Measurements from ENCODE around the gene LONRF2.

LONRF2 gene

GRCh38 chr2:100256416-100256815, 65.9 kb downstream of the LONRF2 start:
- in situ Hi-C loops (cut with HindIII; ENCODE audit: low sequenced_read_pairs) = no loop called here

DNA sequence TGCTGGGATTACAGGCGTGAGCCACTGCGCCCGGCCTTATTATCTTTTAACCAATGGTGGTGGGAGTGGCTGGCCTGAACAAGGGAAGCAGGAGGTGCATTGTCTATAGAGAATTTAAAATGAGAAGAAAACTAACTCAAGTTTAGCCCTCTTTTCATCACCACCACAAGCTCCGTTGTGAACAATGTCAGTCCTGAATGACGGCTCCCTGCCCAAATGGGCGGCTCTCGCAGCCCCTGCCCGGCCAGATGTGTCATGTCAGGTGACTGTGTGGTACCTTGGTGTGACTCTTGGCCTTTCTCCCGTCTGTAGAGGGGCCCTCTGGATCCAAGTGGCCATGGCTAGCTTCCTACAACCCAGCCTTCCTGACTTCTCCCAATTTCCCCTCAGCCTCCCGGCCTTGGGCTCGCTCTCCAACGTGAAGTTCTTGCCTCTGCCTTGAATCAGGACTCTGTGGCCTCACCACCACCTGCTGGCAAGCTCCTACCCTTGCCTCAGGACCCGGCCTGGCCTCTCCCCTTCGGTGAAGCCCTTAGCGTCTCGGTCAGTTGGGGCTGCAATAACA, 67.6 kb downstream of the LONRF2 start:
- in situ Hi-C loops (cut with HindIII; ENCODE audit: low sequenced_read_pairs) = no loop called here

DNA sequence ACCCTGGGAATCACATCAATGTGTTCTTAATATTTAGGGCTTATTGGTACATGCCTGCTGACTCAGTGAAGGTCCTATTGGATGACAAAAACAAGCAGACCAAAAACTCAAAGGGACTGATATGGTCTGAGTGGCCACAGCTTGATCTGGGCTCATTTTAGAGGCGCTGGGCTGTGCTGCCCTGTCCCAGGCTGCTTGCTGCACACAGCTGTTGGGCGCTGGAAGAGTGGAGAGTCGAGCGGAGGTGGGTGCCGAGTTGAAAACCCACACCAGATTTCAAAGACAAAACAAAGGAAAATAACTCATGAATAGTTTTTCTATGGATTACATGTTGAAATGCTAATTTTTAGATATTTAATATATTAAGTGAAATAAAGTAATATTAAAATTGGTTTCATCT, 68.5 kb downstream of the LONRF2 start:
- in situ Hi-C loops (cut with HindIII; ENCODE audit: low sequenced_read_pairs) = no loop called here

DNA sequence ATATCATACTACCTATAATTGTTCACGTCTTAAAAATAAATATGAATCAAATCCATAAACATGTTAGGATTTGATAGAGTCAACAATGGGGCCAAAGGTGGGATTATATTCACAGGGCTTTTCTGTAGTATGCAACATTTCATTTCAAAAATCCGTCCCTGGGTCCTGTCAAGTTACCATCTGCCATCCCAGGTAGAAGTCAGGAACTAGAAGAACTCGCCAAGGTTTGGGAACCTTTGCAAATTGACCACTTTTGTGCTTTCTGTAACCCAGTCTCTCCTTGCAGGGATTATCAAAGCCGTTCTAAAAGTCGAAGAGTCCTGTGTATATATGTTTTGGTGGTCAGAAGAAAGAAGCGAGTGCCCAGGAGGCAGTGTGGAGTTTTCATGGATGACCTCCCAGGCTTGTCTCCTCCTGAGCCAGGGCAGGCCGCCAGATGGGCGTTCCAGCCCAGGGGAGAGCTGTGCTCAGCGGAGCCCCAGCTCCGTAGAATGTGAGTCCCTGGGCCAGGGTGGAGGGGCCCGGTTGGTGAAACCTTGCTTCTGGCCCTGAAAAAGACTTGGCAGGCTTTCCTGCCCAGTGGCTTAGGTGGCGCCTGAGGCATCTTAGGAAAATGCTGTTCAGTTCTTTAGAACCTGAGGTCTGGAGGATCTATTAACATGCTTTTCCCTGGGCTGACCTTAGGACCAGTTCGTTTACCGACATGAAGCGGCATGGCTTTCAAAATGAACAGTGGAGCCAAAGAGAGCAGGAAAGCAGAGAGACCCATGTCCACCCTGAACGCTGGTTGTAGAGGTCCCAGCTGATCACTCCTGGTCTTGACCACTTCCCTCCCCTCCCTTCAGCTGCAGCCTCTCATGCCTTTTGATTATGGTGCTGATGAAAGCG, 69.2 kb downstream of the LONRF2 start:
- in situ Hi-C loops (cut with HindIII; ENCODE audit: low sequenced_read_pairs) = no loop called here

GRCh38 chr2:100250645-100251044, 71.7 kb downstream of the LONRF2 start:
- in situ Hi-C loops (cut with HindIII; ENCODE audit: low sequenced_read_pairs) = no loop called here

- in situ Hi-C loops (cut with HindIII; ENCODE audit: low sequenced_read_pairs) = loop anchor here (25.0 kb wide), 1 partner anchor 662 kb away; no protein-coding TSS in a partner anchor
These were observed 73.3 kb downstream of the LONRF2 start for GRCh38 chr2:100248971-100249370.

DNA sequence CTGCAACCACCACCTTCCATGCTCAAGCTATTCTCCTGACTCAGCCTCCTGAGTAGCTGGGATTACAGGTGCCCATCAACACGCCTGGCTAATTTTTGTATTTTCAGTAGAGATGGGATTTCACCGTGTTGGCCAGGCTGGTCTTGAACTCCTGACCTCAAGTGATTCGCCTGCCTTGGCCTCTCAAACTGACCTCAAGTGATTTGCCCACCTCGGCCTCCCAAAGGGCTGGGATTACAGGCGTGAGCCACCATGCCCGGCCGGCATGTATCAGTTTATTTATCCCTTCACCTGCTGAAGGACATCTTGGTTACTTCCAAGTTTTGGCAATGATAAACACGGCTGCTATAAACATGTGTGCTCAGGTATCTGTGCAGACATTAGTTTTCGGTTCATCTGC, 73.7 kb downstream of the LONRF2 start:
- in situ Hi-C loops (cut with HindIII; ENCODE audit: low sequenced_read_pairs) = loop anchor here (25.0 kb wide), 1 partner anchor 661 kb away; no protein-coding TSS in a partner anchor

DNA sequence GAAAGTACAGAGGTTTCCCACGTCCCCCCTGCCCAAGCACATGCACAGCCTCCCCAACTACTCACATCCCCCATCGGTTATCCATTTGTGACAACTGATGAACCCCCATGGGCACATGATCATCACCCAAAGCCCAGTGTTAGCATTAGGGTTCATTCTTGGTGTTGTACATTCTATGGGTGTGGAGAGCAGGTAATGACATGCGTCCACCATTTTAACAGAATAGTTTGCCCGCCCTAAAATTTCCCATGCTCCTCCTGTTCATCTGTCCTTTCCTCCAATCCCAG, 74.3 kb downstream of the LONRF2 start:
- in situ Hi-C loops (cut with HindIII; ENCODE audit: low sequenced_read_pairs) = loop anchor here (25.0 kb wide), 1 partner anchor 661 kb away; no protein-coding TSS in a partner anchor

GRCh38 chr2:100247256-100248043, 74.9 kb downstream of the LONRF2 start:
- in situ Hi-C loops (cut with HindIII; ENCODE audit: low sequenced_read_pairs) = loop anchor here (25.0 kb wide), 1 partner anchor 660 kb away; no protein-coding TSS in a partner anchor

- in situ Hi-C loops (cut with HindIII; ENCODE audit: low sequenced_read_pairs) = loop anchor here (25.0 kb wide), 1 partner anchor 659 kb away; no protein-coding TSS in a partner anchor
These were observed 75.8 kb downstream of the LONRF2 start for GRCh38 chr2:100246163-100247145.

DNA sequence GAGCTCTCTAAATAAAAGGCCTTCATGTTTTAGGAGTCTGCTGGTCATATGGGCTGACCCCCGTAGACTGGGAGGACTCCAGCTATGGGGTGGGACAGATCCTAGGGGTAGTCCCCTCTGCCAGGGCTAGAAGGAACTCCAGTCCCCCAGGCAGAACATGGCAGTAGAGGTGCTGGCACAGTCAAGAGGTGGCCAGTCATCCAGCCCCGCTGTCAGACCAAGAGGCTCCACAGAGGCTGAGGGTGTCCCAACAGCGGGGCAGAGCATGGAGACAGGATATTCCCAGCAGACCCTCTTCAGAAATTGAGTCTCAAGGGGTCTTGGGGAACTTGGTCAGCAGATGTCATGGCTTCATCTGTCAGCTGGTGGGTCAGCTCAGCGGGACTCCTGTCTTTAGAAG, 76.6 kb downstream of the LONRF2 start:
- in situ Hi-C loops (cut with HindIII; ENCODE audit: low sequenced_read_pairs) = loop anchor here (25.0 kb wide), 1 partner anchor 658 kb away; no protein-coding TSS in a partner anchor

- in situ Hi-C loops (cut with HindIII; ENCODE audit: low sequenced_read_pairs) = loop anchor here (25.0 kb wide), 1 partner anchor 658 kb away; no protein-coding TSS in a partner anchor
These were observed 77.3 kb downstream of the LONRF2 start for GRCh38 chr2:100244881-100245605.

- in situ Hi-C loops (cut with HindIII; ENCODE audit: low sequenced_read_pairs) = loop anchor here (25.0 kb wide), 1 partner anchor 656 kb away; no protein-coding TSS in a partner anchor
These were observed 78.7 kb downstream of the LONRF2 start for GRCh38 chr2:100243631-100244030.

- in situ Hi-C loops (cut with HindIII; ENCODE audit: low sequenced_read_pairs) = loop anchor here (25.0 kb wide), 1 partner anchor 656 kb away; no protein-coding TSS in a partner anchor
These were observed 79.2 kb downstream of the LONRF2 start for GRCh38 chr2:100242891-100243619.

- in situ Hi-C loops (cut with HindIII; ENCODE audit: low sequenced_read_pairs) = loop anchor here (25.0 kb wide), 1 partner anchor 655 kb away; no protein-coding TSS in a partner anchor
These were observed 79.8 kb downstream of the LONRF2 start for GRCh38 chr2:100242476-100242875.

GRCh38 chr2:100241236-100241635, 81.1 kb downstream of the LONRF2 start:
- in situ Hi-C loops (cut with HindIII; ENCODE audit: low sequenced_read_pairs) = loop anchor here (25.0 kb wide), 1 partner anchor 654 kb away; no protein-coding TSS in a partner anchor

DNA sequence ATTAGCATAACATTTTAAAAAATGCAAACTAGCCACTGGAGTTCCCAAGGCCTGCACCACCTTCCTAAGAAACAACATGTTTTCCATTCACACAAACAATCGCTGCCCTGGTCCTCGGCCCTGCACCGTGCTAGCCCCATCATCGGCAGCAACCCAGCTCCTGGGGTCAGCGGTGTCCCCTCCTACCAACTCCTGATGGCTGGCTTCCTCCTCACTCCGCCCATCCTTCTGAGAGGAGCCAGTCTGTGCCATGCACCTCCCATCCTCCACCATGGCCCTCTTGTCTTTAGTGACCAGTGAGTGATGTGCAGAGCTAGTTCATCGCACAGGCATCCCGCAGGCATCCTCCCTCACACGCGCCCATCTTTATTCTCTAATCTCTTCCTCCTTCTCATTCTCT, 81.9 kb downstream of the LONRF2 start:
- in situ Hi-C loops (cut with HindIII; ENCODE audit: low sequenced_read_pairs) = loop anchor here (25.0 kb wide), 1 partner anchor 653 kb away; no protein-coding TSS in a partner anchor

GRCh38 chr2:100239486-100240210, 82.7 kb downstream of the LONRF2 start:
- in situ Hi-C loops (cut with HindIII; ENCODE audit: low sequenced_read_pairs) = loop anchor here (25.0 kb wide), 1 partner anchor 652 kb away; no protein-coding TSS in a partner anchor
